H9 (cell line): ENCODE data around the gene LEPROT. TPM values are rescaled to one million over a fixed set of nuclear protein-coding genes. Genes with fewer than 3 reads are reported as not detected.

Experiments
- DNase-seq: peaks from one replicate; pipeline ENCODE4 v3.0.0-alpha.2; 2017
- H2AFZ ChIP-seq: one replicate; pipeline ENCODE4 v1.6.1; 2013; ENCODE audit warnings: mild to moderate bottlenecking, low read length, control low read depth, moderate library complexity
- H2AK5ac ChIP-seq: 2 replicates; pipeline ENCODE4 v1.6.1; 2013; ENCODE audit warnings: low read length, control low read depth, mixed read lengths; ENCODE audit not compliant: insufficient read length
- H2BK120ac ChIP-seq: one replicate; pipeline ENCODE4 v1.6.1; 2013; ENCODE audit warnings: low read depth, mild to moderate bottlenecking, low read length, control low read depth, inconsistent platforms; ENCODE audit not compliant: poor library complexity, severe bottlenecking
- H2BK12ac ChIP-seq: 2 replicates; pipeline ENCODE4 v1.6.1; 2013; ENCODE audit warnings: low read length, control low read depth, mixed read lengths, low read depth; ENCODE audit not compliant: insufficient read length
- H2BK15ac ChIP-seq: 2 replicates; pipeline ENCODE4 v1.6.1; 2013; ENCODE audit warnings: low read depth, low read length, control low read depth
- H2BK20ac ChIP-seq: one replicate; pipeline ENCODE4 v1.6.1; 2013; ENCODE audit warnings: low read depth, mild to moderate bottlenecking, low read length, control low read depth, inconsistent platforms; ENCODE audit not compliant: poor library complexity, severe bottlenecking
- H2BK5ac ChIP-seq: 2 replicates; pipeline ENCODE4 v1.6.1; 2013; ENCODE audit warnings: low read length, control low read depth, mixed read lengths; ENCODE audit not compliant: insufficient read length
- H3K14ac ChIP-seq: 2 replicates; pipeline ENCODE4 v1.6.1; 2013; ENCODE audit warnings: low read length, control low read depth; ENCODE audit not compliant: insufficient read depth
- H3K18ac ChIP-seq: 2 replicates; pipeline ENCODE4 v1.6.1; 2013; ENCODE audit warnings: low read depth, mild to moderate bottlenecking, mixed read lengths, low read length, control low read depth; ENCODE audit not compliant: insufficient read length
- H3K23ac ChIP-seq: 2 replicates; pipeline ENCODE4 v1.6.1; 2013; ENCODE audit warnings: low read length, control low read depth, mixed read lengths, low read depth; ENCODE audit not compliant: insufficient read length
- H3K23me2 ChIP-seq: 2 replicates; pipeline ENCODE4 v1.6.1; 2013; ENCODE audit warnings: low read depth, mild to moderate bottlenecking, mixed read lengths, low read length, control low read depth; ENCODE audit not compliant: insufficient read length, poor library complexity, severe bottlenecking
- H3K27ac ChIP-seq: 2 replicates; pipeline ENCODE4 v1.5.1; 2013; ENCODE audit warnings: low read length, control low read depth, mixed read lengths, low read depth; ENCODE audit not compliant: insufficient read length
- H3K27me3 ChIP-seq: 2 replicates; pipeline ENCODE4 v1.6.1; 2013; ENCODE audit warnings: low read length, control low read depth, inconsistent platforms; ENCODE audit not compliant: insufficient read depth
- H3K4ac ChIP-seq: 2 replicates; pipeline ENCODE4 v1.6.1; 2013; ENCODE audit warnings: low read depth, mild to moderate bottlenecking, control low read depth, inconsistent platforms, low read length, moderate library complexity
- H3K4me1 ChIP-seq: 2 replicates; pipeline ENCODE4 v1.6.1; 2013; ENCODE audit warnings: low read length, control low read depth, inconsistent platforms; ENCODE audit not compliant: insufficient read depth
- H3K4me2 ChIP-seq: 2 replicates; pipeline ENCODE4 v1.6.1; 2013; ENCODE audit warnings: low read length, control low read depth, mixed read lengths; ENCODE audit not compliant: insufficient read length, insufficient read depth
- H3K56ac ChIP-seq: 2 replicates; pipeline ENCODE4 v1.6.1; 2013; ENCODE audit warnings: low read depth, mild to moderate bottlenecking, mixed read lengths, low read length, control low read depth; ENCODE audit not compliant: insufficient read length
- H3K79me1 ChIP-seq: 2 replicates; pipeline ENCODE4 v1.6.1; 2013; ENCODE audit warnings: low read depth, mild to moderate bottlenecking, moderate library complexity, low read length, control low read depth, inconsistent platforms; ENCODE audit not compliant: insufficient read depth, poor library complexity, severe bottlenecking
- H3K79me2 ChIP-seq: 2 replicates; pipeline ENCODE4 v1.6.1; 2013; ENCODE audit warnings: low read length, control low read depth, inconsistent platforms; ENCODE audit not compliant: insufficient read depth
- H3K9ac ChIP-seq: 2 replicates; pipeline ENCODE4 v1.6.1; 2013; ENCODE audit warnings: low read length, control low read depth, mixed read lengths; ENCODE audit not compliant: insufficient read length; ENCODE audit errors: extremely low read depth
- H3K9me3 ChIP-seq: one replicate; pipeline ENCODE4 v1.6.1; 2013; ENCODE audit warnings: low read depth, low read length, inconsistent platforms; ENCODE audit not compliant: control insufficient read depth
- H3T11ph ChIP-seq: one replicate; pipeline ENCODE4 v1.6.1; 2013; ENCODE audit warnings: mild to moderate bottlenecking, low read length, control low read depth, inconsistent platforms
- H4K20me1 ChIP-seq: one replicate; pipeline ENCODE4 v1.6.1; 2013; ENCODE audit not compliant: control insufficient read depth, insufficient read length, insufficient read depth
- H4K5ac ChIP-seq: 2 replicates; pipeline ENCODE4 v1.6.1; 2013; ENCODE audit warnings: low read depth, mild to moderate bottlenecking, mixed read lengths, low read length, control low read depth; ENCODE audit not compliant: insufficient read length
- H4K8ac ChIP-seq: replicated peaks from 2 replicates; pipeline ENCODE4 v1.6.1; 2013; ENCODE audit warnings: low read length, control low read depth, mixed read lengths, low read depth; ENCODE audit not compliant: insufficient read length
- H4K91ac ChIP-seq: 2 replicates; pipeline ENCODE4 v1.6.1; 2013; ENCODE audit warnings: low read depth, mild to moderate bottlenecking, moderate library complexity, mixed read lengths, low read length, control low read depth; ENCODE audit not compliant: insufficient read length
- H3K27ac Mint-ChIP-seq, 3 experiments: 2 replicates in 2 of 3; 3 replicates in 1 of 3; pipeline ENCODE4 v1.8.0; 2020 to 2021; ENCODE audit warnings: mixed read lengths in 3 of 3, mild to moderate bottlenecking in 1 of 3, moderate library complexity in 1 of 3
- H3K27me3 Mint-ChIP-seq: 2 replicates; pipeline ENCODE4 v1.8.0; 2021; ENCODE audit warnings: low read depth, mild to moderate bottlenecking, moderate library complexity, mixed read lengths
- H3K36me3 Mint-ChIP-seq, 3 experiments: 2 replicates in 2 of 3; 3 replicates in 1 of 3; pipeline ENCODE4 v1.8.0; 2020 to 2021; ENCODE audit warnings: low read depth in 3 of 3, mixed read lengths in 3 of 3; ENCODE audit not compliant: insufficient read depth in 1 of 3
- H3K4me1 Mint-ChIP-seq, 2 experiments: 2 replicates each; pipeline ENCODE4 v1.8.0; 2020; ENCODE audit warnings: mixed read lengths in 2 of 2
- H3K4me3 Mint-ChIP-seq, 2 experiments: 2 replicates in 1 of 2; 3 replicates in 1 of 2; pipeline ENCODE4 v1.8.0; 2020 to 2021; ENCODE audit warnings: mild to moderate bottlenecking in 2 of 2, mixed read lengths in 2 of 2, moderate library complexity in 1 of 2
- H3K9me3 Mint-ChIP-seq, 2 experiments: 2 replicates in 1 of 2; 3 replicates in 1 of 2; pipeline ENCODE4 v1.8.0; 2020; ENCODE audit warnings: mild to moderate bottlenecking in 2 of 2, mixed read lengths in 2 of 2, moderate library complexity in 1 of 2
- whole genome bisulfite sequencing: extraction: QIAGEN DNeasy Blood & Tissue Kit; methylation state at CpG from one replicate; pipeline ENCODE4 v1.1.7; 2013; ENCODE audit warnings: missing lambda C conversion rate, low lambda C conversion rate, mixed read lengths; ENCODE audit not compliant: insufficient read length; ENCODE audit errors: extremely low coverage; 5-methylcytosine and 5-hydroxymethylcytosine counted together
- total RNA-seq: library from RNA; stranded (reverse); gene quantifications from 2 replicates; pipeline ENCODE4 v1.2.1, GENCODE V29; 2021
- TF ChIP-seq, protein P1 (sequence below): fragments of 200-600 bp; sonication (generic); conservative IDR thresholded peaks from 3 replicates; pipeline ENCODE4 v1.8.0; 2021; ENCODE audit warnings: antibody characterized with exemption, mild to moderate bottlenecking

LEPROT gene
- total RNA-seq, 1 experiment from 2014 or later = 32.6 TPM

GRCh38 chr1:65469889-65470340 is 49.4 kb downstream of the LEPROT start:
- Histone ChIP-seq H3K18ac (no peak overlapping the region), H3K14ac (no peak overlapping the region), H2BK15ac (no peak overlapping the region), H3K23me2 (no peaks in the 10 kb centered on the region), H3K27ac (no peak overlapping the region), H2BK12ac (no peak overlapping the region), H3K23ac (no peak overlapping the region), H4K8ac (no peak overlapping the region), H3K27me3 (no peaks in the 10 kb centered on the region), H4K20me1 (no peaks in the 10 kb centered on the region), H3K4me2 (no peak overlapping the region), H2BK20ac (no peak overlapping the region), H2BK120ac (no peak overlapping the region), H3T11ph (no peak overlapping the region), H4K5ac (no peak overlapping the region), H3K9ac (no peak overlapping the region), H2BK5ac (no peak overlapping the region), H3K4ac (no peak overlapping the region), H3K79me2 (no peaks in the 10 kb centered on the region), H3K56ac (no peak overlapping the region), H3K79me1 (no peaks in the 10 kb centered on the region), H3K4me1 (no peaks in the 10 kb centered on the region), H2AK5ac (no peak overlapping the region), H4K91ac (no peak overlapping the region), H2AFZ (no peak overlapping the region), H3K9me3 (no peaks in the 10 kb centered on the region)
- Mint-ChIP-seq H3K27me3 (no peaks in the 10 kb centered on the region; the same call in none of the 2 replicates), H3K4me1 (peaks cover 5 to 13% of the 10 kb centered on the region in 2 experiments), H3K36me3 (no peaks in the 10 kb centered on the region), H3K27ac (no peak overlapping the region), H3K9me3 (peaks cover 0 to 5% of the 10 kb centered on the region in 2 experiments; a peak in 3 of 5 replicates), H3K4me3 (no peak overlapping the region)
- no peak for DNase-seq
- TF ChIP-seq, protein P1, sequence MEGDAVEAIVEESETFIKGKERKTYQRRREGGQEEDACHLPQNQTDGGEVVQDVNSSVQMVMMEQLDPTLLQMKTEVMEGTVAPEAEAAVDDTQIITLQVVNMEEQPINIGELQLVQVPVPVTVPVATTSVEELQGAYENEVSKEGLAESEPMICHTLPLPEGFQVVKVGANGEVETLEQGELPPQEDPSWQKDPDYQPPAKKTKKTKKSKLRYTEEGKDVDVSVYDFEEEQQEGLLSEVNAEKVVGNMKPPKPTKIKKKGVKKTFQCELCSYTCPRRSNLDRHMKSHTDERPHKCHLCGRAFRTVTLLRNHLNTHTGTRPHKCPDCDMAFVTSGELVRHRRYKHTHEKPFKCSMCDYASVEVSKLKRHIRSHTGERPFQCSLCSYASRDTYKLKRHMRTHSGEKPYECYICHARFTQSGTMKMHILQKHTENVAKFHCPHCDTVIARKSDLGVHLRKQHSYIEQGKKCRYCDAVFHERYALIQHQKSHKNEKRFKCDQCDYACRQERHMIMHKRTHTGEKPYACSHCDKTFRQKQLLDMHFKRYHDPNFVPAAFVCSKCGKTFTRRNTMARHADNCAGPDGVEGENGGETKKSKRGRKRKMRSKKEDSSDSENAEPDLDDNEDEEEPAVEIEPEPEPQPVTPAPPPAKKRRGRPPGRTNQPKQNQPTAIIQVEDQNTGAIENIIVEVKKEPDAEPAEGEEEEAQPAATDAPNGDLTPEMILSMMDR = no peak
- no CpG with 5 or more reads among the region's 4 CpGs for WGBS
